H1 (cell line): Measurements from ENCODE around the gene SYMPK. TPM values are rescaled to one million over a fixed set of nuclear protein-coding genes. Genes with fewer than 3 reads are reported as not detected.

Experiments used
- ASH2L ChIP-seq: fragments of 200-600, 300-600 bp; sonication (generic); IDR thresholded peaks from one replicate; pipeline ENCODE4 v1.7.1; 2017; ENCODE audit warnings: low read length
- BACH1 ChIP-seq: IDR thresholded peaks from 2 replicates; pipeline ENCODE4 v1.6.1; 2012; ENCODE audit warnings: low read length, improper control_type of control experiment
- CTBP2 ChIP-seq: IDR thresholded peaks from 2 replicates; pipeline ENCODE4 v1.7.0; 2011; ENCODE audit warnings: borderline replicate concordance, mild to moderate bottlenecking, moderate library complexity, mixed read lengths, low read length; ENCODE audit not compliant: insufficient read depth, insufficient read length
- FOSL1 ChIP-seq: IDR thresholded peaks from 2 replicates; pipeline ENCODE4 v1.6.1; 2011; ENCODE audit warnings: mild to moderate bottlenecking, low read depth, low read length, moderate library complexity; ENCODE audit not compliant: insufficient read depth
- YY1 ChIP-seq: IDR thresholded peaks from 2 replicates; pipeline ENCODE4 v1.6.1; 2011; ENCODE audit warnings: low read depth, mild to moderate bottlenecking, low read length
- polyA plus RNA-seq, 7 experiments: library from polyadenylated mRNA; depleted of rRNA in 3 of 7; stranded (reverse) in 5 of 7; unstranded in 2 of 7; fragments of >200 nt in 5 of 7; fragments of 200-250 nt in 2 of 7; gene quantifications; 1 replicate in 5 of 7; 2 replicates in 1 of 7; 4 replicates in 1 of 7; pipeline versions ENCODE4 v1.2.1 to v1.2.3, GENCODE V29; 2011 to 2013; ENCODE audit warnings: missing spikeins in 2 of 7, mixed read lengths in 2 of 7
- total RNA-seq: library from RNA; stranded (reverse); fragmentation: NEBNext Ultra II Directional; extraction: Animal tissue kit (Norgen Biotek cat#: 25700); gene quantifications from 2 replicates; pipeline ENCODE4 v1.2.1, GENCODE V29; 2021

Gene SYMPK
- total and polyA plus RNA-seq, 2 of the 8 experiments (the other 6 are each of a cell fraction or from before 2014, with no cell fraction given) = 93.6 to 99.5 TPM

- TF ChIP-seq BACH1 (no peak), FOSL1 (no peak), YY1 (no peak), ASH2L (no peak), CTBP2 (no peak)
- TF ChIP-seq, all 59 proteins: peak for 0
Observed at GRCh38 chr19:45782162-45782691, 80.7 kb downstream of the SYMPK start, which contains the start of gene DMPK (continued).
